Activated CD4-positive, CD25-positive, alpha-beta regulatory T cell (primary cell): ENCODE data around the gene RCBTB1.
"Not testable (repeated sequence)": the region's sequence is repeated elsewhere in the genome, so short reads cannot be mapped to it uniquely, and the experiment has no call there.

Experiments used
- DNase-seq, 4 experiments: peaks; one replicate each; lab custom pipeline; 2025; lab: John Stamatoyannopoulos, UW

The RCBTB1 gene

GRCh38 chr13:49585220-49586157 is at the start of gene RCBTB1:
RCBTB1 (minus strand) TSS chr13:49585558; CDS start chr13:49567279, 18,279 bp downstream.
- DNase-seq = peak; percentile 38 to 60 (median 48)

- DNase-seq = no peak
Measured at GRCh38 chr13:49633710-49634109, 48.4 kb upstream of the RCBTB1 start.

DNA sequence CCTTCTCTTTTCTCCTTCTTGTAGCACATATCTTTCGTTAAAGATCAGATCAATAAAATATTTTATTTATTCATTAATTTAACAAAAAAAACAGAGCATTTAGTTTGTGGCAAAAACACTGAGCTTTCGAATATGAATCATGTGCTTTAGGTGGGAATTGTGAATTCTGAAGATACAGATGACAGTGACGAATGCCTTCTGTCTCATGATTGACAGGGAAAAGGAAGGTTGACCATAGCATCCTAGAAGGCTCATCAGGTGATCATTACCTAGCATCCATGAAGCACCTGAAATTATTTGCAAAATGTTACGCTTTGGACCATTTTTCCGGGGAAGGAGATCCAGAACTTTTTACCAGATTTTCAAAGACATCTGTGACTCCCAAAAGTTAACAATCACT is 46.8 kb upstream of the RCBTB1 start:
- no peak for DNase-seq

DNA sequence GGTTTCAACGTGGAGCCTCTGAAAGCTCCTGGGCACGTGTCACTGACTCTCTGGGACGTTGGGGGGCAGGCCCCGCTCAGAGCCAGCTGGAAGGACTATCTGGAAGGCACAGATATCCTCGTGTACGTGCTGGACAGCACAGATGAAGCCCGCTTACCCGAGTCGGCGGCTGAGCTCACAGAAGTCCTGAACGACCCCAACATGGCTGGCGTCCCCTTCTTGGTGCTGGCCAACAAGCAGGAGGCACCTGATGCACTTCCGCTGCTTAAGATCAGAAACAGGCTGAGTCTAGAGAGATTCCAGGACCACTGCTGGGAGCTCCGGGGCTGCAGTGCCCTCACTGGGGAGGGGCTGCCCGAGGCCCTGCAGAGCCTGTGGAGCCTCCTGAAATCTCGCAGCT is 45.2 kb upstream of the RCBTB1 start:
- DNase-seq = no peak

- no peak for DNase-seq
Measured at GRCh38 chr13:49629947-49630346, 44.6 kb upstream of the RCBTB1 start.

GRCh38 chr13:49629196-49629938 is 44.0 kb upstream of the RCBTB1 start:
- no peak for DNase-seq

DNA sequence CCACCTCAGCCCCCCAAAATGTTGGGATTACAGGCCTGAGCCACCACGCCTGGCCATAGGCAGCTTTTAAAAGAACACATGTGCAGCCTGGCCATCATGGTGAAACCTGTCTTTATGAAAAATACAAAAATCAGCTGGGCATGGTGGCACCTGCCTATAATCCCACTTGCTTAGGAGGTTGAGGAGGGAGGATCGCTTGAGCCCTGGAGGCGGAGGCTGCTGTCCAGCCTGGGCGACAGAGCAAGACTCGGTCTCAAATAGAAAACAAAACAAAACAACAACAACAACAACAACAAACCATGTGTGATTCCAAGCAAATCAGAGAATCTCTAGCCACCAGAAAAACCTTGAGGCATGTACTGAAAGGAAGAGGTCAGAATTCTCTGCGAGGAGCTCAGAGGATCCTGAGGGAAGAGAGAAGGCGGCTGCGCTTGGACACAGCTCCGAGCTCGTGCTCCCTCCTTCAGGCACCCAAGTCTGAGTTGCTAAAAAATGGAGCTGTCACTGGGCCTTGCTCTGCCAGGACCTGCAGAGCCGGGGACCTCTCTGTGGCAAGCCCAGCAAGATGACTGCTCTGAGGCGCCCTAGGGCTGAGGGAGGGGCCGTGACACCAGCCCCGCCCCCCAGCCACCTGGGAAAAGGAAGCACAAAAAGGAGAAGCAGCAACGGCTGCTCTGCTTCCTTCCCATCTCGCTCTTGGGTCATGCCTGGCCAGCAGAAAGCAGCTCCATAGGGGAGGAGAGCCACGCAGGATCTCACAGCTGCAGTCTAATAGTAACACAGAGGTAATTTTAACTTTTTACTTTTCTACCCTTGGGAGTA is 42.7 kb upstream of the RCBTB1 start, which contains the start of gene ARL11:
TSS of gene ARL11 (plus strand) at position 677 of the 822 bp plus-strand sequence. CDS start 1,941 bp downstream, outside the sequence.
- DNase-seq = peak in 3 of 4 experiments; percentile 16 to 31 (median 17)

GRCh38 chr13:49625392-49626079 is 40.2 kb upstream of the RCBTB1 start:
- no peak for DNase-seq

DNA sequence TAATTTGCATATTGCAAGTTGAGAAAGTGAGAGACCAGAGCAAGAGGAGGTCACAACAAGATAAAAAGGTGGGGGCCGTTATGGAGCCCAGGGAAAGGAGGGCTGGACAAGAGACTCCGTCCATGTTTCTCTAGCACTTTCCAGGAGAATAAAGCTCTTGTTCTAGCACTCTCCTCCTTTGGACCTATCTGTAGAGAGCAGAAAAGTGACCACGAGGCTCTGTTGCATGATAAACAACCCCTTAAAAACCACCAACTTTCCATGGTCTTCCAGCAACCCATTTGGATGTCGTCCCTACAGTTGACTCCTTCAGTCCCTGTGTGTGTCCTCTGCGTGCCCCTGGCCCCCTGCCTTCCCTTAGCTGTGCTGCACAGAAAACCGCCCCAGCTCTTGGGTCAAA is 38.9 kb upstream of the RCBTB1 start:
- DNase-seq = no peak

DNA sequence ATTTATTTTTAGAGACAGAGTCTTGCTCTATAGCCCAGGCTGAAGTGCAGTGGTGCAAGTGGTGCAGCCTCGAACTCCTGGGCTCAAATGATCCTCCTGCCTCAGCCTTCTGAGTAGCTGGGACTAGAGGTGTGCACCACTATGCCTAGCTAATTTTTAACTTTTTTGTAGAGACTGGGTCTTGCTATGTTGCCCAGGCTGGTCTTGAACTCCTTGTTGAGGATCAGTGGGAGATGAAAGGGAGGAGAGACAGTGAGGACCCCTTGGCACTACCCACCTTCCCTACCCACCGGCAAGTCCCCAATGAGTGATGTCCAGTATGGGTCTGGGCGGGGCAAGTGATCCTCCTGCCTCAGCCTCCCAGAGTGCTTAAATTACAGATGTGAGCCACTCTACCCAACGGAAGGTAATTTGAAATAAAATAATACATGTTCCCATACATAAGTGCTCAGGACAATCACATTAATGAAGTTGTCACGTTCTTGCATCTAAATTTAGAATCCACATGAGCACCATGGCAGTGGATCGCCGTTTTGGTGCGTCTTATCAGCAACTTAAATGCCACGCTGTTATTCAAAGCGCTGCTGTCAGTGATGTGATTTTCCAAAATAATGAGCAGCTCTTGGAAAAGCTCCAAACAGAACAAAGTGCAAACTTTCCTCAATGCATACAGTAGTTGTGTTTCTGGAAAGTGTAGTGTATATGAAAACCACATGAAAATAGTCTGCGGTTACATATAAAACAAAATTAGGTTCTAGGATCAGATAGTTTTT is 37.0 kb upstream of the RCBTB1 start:
- DNase-seq = no peak

- DNase-seq = no peak
Measured at GRCh38 chr13:49620170-49620621, 34.8 kb upstream of the RCBTB1 start.

GRCh38 chr13:49616676-49617065 is 31.3 kb upstream of the RCBTB1 start:
- DNase-seq = no peak

GRCh38 chr13:49615836-49616675 is 30.7 kb upstream of the RCBTB1 start:
- no peak for DNase-seq

DNA sequence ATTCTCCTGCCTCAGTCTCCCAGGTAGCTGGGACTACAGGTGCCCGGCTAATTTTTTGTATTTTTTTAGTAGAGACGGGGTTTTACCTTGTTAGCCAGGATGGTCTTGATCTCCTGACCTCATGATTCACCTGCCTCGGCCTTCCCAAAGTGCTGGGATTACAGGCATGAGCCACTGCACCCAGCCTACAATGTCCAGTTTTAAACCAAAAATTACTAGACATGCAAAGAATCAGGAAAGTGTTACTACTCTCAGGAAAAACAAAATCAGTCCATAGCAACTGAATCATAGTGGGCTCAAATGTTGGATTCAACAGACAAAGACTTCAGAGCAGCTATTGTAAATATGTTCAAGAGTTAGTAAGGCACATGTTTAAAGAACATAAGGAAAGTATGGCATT is 26.7 kb upstream of the RCBTB1 start:
- DNase-seq = not testable (repeated sequence)

DNA sequence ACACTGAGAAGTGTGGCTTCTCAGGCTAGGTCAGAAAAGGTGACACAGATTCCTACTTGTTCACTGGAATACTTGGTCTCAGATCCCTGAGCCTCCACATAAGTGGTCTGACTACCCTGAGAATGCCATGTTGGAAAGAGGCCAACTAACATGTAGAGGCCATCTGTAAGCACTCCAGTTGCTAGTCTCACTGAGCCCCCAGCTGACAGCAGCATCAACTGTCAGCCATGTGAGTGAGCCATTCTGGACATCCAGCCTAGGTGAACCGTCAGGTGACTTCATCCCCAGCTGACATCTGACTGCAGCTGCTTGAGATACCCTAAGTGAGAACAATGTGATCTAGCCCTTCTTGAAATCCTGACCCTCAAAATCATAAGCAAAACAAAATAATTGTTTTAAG is 24.8 kb upstream of the RCBTB1 start:
- DNase-seq = no peak

- no peak for DNase-seq
Measured at GRCh38 chr13:49608651-49609331, 23.4 kb upstream of the RCBTB1 start.

DNA sequence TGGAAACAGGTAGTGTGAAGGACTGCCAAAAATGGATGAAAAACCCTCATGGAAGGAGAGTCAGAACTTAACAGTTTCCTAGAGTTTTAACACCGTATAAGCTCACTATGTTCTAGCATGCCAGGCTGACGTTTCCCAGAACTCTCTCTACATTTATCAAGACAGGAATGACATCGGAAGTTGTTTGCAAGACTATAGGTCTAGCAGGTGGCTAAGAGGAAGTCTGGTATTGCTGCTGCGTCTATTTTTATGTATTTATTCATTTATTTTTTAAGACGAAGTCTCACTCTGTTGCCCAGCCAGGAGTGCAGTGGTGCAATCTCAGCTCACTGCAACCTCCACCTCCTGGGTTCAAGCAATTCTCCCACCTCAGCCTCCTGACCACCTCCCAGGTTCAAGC is 22.4 kb upstream of the RCBTB1 start:
- no peak for DNase-seq

- peak; percentile 41 to 67 (median 60) for DNase-seq
Measured at GRCh38 chr13:49606747-49607648, 21.6 kb upstream of the RCBTB1 start.
